ENCODE measurements around the gene ADARB2. TPM values are rescaled to one million over a fixed set of nuclear protein-coding genes. Genes with fewer than 3 reads are reported as not detected.
A peak's percentile ranks its signal among the peaks of the same experiment; 100 is the strongest.

The ADARB2 gene
- total and polyA plus RNA-seq, 11 donors: 0.07 to 1.2 (median 0.28) TPM; not detected in 4

GRCh38 chr10:1179346-1180070, 557.8 kb downstream of the ADARB2 start:
- Histone ChIP-seq H3K36me3 (no peaks in the 10 kb centered on the region), H3K4me1 (no peaks in the 10 kb centered on the region), H3K4me3 (no peak overlapping the region), H3K9me3 (no peaks in the 10 kb centered on the region), H3K27ac (no peak overlapping the region), H3K27me3 (peaks cover 0 to 15% (median 0%) of the 10 kb centered on the region in 9 donors)
- ATAC-seq (no peak), DNase-seq (no peak)
- 81 to 85% (median 84%) methylated on average over 20 of the region's 20 CpGs for WGBS, 4 donors
- TF ChIP-seq POLR2A (IDR thresholded peaks at IDR 0.05): no peak
- no peak for TF ChIP-seq CTCF (IDR thresholded peaks at IDR 0.05)
- intact Hi-C loops (cut with DNase I): no loop called here

- no peak for ATAC-seq
- Histone ChIP-seq H3K27me3 (peaks cover 0 to 16% (median 0%) of the 10 kb centered on the region in 9 donors), H3K36me3 (no peaks in the 10 kb centered on the region), H3K27ac (no peak overlapping the region), H3K4me3 (no peak overlapping the region), H3K9me3 (no peaks in the 10 kb centered on the region), H3K4me1 (no peaks in the 10 kb centered on the region)
- no peak for DNase-seq
- intact Hi-C loops (cut with DNase I): no loop called here
- 84 to 90% (median 88%) methylated on average over 16 of the region's 16 CpGs for WGBS, 4 donors
- no peak for TF ChIP-seq CTCF (IDR thresholded peaks at IDR 0.05)
- TF ChIP-seq POLR2A (IDR thresholded peaks at IDR 0.05): no peak
These were observed 558.8 kb downstream of the ADARB2 start for GRCh38 chr10:1178506-1178905.

GRCh38 chr10:1177936-1178335, 559.4 kb downstream of the ADARB2 start:
- Histone ChIP-seq H3K4me3 (no peak overlapping the region), H3K36me3 (no peaks in the 10 kb centered on the region), H3K9me3 (no peaks in the 10 kb centered on the region), H3K4me1 (no peaks in the 10 kb centered on the region), H3K27ac (no peak overlapping the region), H3K27me3 (peaks cover 0 to 12% (median 0%) of the 10 kb centered on the region in 9 donors)
- no peak for ATAC-seq
- intact Hi-C loops (cut with DNase I): no loop called here
- WGBS, 4 donors: 81 to 90% (median 87%) methylated on average over 9 of the region's 9 CpGs
- TF ChIP-seq POLR2A (IDR thresholded peaks at IDR 0.05): no peak
- TF ChIP-seq CTCF (IDR thresholded peaks at IDR 0.05): no peak
- peak in 1 of 5 donors; percentile 37 for DNase-seq

GRCh38 chr10:1175956-1176565, 561.3 kb downstream of the ADARB2 start:
- Histone ChIP-seq H3K4me1 (no peaks in the 10 kb centered on the region), H3K9me3 (no peaks in the 10 kb centered on the region), H3K36me3 (no peaks in the 10 kb centered on the region), H3K4me3 (no peak overlapping the region), H3K27me3 (peaks cover 0 to 12% (median 0%) of the 10 kb centered on the region in 9 donors), H3K27ac (no peak overlapping the region)
- DNase-seq: peak in 1 of 5 donors; percentile 36
- intact Hi-C loops (cut with DNase I): no loop called here
- TF ChIP-seq CTCF (IDR thresholded peaks at IDR 0.05) (no peak), POLR2A (IDR thresholded peaks at IDR 0.05) (no peak)
- no peak for ATAC-seq
- 88 to 93% (median 91%) methylated on average over 23 of the region's 23 CpGs for WGBS, 4 donors
